Activated CD8-positive, alpha-beta memory T cell treated with anti-CD3 and anti-CD28 coated beads for 36 hours (primary cell): Measurements from ENCODE around the gene PUM1. TPM values are rescaled to one million over a fixed set of nuclear protein-coding genes. Genes with fewer than 3 reads are reported as not detected.
"Not testable (repeated sequence)": the region's sequence is repeated elsewhere in the genome, so short reads cannot be mapped to it uniquely, and the experiment has no call there.

ENCODE experiments used
- CTCF ChIA-PET: fragments of 350-600 bp; sonication (Branson Sonifier 250); formaldehyde crosslinking; loops from one replicate; lab custom pipeline; 2021; ENCODE audit warnings: antibody characterized with exemption; lab: Charles Lee
- POLR2A ChIA-PET: fragments of 350-600 bp; sonication (Branson Sonifier 250); formaldehyde crosslinking; loops from one replicate; lab custom pipeline; 2021; ENCODE audit warnings: antibody characterized with exemption; lab: Charles Lee
- total RNA-seq, 2 experiments: library from RNA; stranded (reverse); gene quantifications; one replicate each; pipeline ENCODE4 v1.2.3, GENCODE V29; 2021

The PUM1 gene
- total RNA-seq, 2 experiments from 2014 or later = 94.9 to 104 TPM

GRCh38 chr1:31069392-31069791, 3.9 kb upstream of the PUM1 start:
- ChIA-PET CTCF (no interaction called here), POLR2A (no interaction called here)

GRCh38 chr1:31064718-31065309, 703 bp downstream of the PUM1 start:
- ChIA-PET CTCF (interaction anchor here (0.7 to 1.2 kb wide), 2 partner anchors 55 to 117 kb away, joined by 3 read pairs; no protein-coding TSS in a partner anchor), POLR2A (interaction anchor here (0.7 to 1.3 kb wide), 3 partner anchors 10 to 55 kb away, joined by 3 to 4 read pairs (median 4); no protein-coding TSS in a partner anchor)

- ChIA-PET CTCF (interaction anchor here (1.2 kb wide), 1 partner anchor 117 kb away, joined by 3 read pairs; no protein-coding TSS in a partner anchor), POLR2A (interaction anchor here (0.6 to 0.7 kb wide), 3 partner anchors 9 to 137 kb away, joined by 3 to 4 read pairs (median 4); no protein-coding TSS in a partner anchor)
These were observed 1.3 kb downstream of the PUM1 start for GRCh38 chr1:31064111-31064717.

GRCh38 chr1:31063631-31064030, 1.9 kb downstream of the PUM1 start:
- POLR2A ChIA-PET = interaction anchor here (0.6 kb wide), 1 partner anchor 78 kb away, joined by 5 read pairs; no protein-coding TSS in a partner anchor
- CTCF ChIA-PET = no interaction called here

- ChIA-PET POLR2A (interaction anchor here (0.6 to 1.1 kb wide), 3 partner anchors 53 to 108 kb away, joined by 3 to 6 read pairs (median 5); no protein-coding TSS in a partner anchor), CTCF (no interaction called here)
These were observed 2.6 kb downstream of the PUM1 start for GRCh38 chr1:31062867-31063380.

GRCh38 chr1:31062162-31062866, 3.2 kb downstream of the PUM1 start:
- POLR2A ChIA-PET = interaction anchor here (0.7 to 1.1 kb wide), 2 partner anchors 52 to 109 kb away, joined by 3 to 6 read pairs; no protein-coding TSS in a partner anchor
- CTCF ChIA-PET = not testable (repeated sequence)

DNA sequence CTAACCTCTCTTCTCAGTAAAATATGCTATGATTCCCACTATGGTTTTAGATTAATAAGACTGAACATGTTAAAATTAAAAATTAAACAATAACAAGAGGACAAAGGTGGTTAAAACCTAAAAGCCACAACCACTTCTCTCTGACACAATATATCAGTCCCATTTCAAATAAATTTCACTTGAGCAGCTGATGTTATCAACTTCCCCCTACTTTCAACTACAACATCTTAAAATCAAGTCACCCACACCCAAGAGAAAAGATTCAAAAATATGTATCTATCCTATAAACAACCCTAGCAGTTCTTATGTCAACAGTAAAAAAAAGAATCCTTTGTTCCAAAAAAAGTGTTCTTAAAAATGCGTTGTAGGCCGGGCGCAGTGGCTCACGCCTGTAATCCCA, 7.5 kb downstream of the PUM1 start:
- ChIA-PET CTCF (no interaction called here), POLR2A (no interaction called here)

DNA sequence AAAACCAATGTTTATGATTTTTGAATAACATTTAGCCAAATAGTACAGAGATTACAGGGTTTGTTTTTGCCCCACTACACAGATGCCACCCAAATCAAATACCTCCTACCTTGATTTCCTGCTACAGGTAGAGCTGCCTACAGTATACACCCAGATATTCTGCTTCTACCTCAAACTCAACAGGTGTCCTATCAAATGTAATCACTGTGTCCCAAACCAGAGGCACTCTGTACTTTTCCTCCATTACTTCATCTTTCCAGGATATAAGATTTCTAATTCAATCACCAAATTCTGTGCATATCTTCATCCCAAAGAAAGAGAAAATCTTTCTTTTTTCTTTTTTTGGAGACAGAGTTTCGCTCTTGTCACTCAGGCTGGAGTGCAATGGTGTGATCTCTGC, 9.6 kb downstream of the PUM1 start:
- ChIA-PET POLR2A (no interaction called here), CTCF (no interaction called here)

GRCh38 chr1:31055501-31055900, 10.0 kb downstream of the PUM1 start:
- CTCF ChIA-PET = no interaction called here
- POLR2A ChIA-PET = interaction anchor here (0.5 kb wide), 1 partner anchor 58 kb away, joined by 5 read pairs; no protein-coding TSS in a partner anchor

- ChIA-PET CTCF (interaction anchor here (0.6 to 0.7 kb wide), 2 partner anchors 56 to 155 kb away, joined by 3 to 4 read pairs; no protein-coding TSS in a partner anchor), POLR2A (interaction anchor here (0.5 to 0.8 kb wide), 2 partner anchors 10 to 58 kb away, joined by 4 to 5 read pairs; no protein-coding TSS in a partner anchor)
These were observed 10.5 kb downstream of the PUM1 start for GRCh38 chr1:31054958-31055481.

GRCh38 chr1:31054349-31054748, 11.2 kb downstream of the PUM1 start:
- POLR2A ChIA-PET = interaction anchor here (0.8 kb wide), 1 partner anchor 10 kb away, joined by 4 read pairs; no protein-coding TSS in a partner anchor
- CTCF ChIA-PET = interaction anchor here (0.6 to 0.7 kb wide), 2 partner anchors 56 to 155 kb away, joined by 3 to 4 read pairs; no protein-coding TSS in a partner anchor

DNA sequence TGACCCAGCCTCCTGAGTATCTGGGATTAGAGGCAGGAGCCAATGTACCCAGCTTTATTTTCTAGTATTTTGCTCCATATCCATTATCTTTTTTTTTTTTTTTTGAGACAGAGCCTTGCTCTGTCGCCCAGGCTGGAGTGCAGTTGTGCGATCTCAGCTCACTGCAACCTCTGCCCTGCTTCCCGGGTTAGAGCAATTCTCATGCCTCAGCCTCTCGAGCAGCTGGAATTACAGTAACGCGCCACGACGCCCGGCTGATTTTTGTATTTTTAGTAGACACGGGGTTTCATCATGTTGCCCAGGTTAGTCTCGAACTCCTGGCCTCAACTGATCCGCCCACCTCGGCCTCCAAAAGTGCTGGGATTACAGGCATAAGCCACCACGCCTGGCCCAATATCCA, 12.9 kb downstream of the PUM1 start:
- POLR2A ChIA-PET = not testable (repeated sequence)
- CTCF ChIA-PET = interaction anchor here (0.6 kb wide), 1 partner anchor 127 kb away, joined by 3 read pairs; no protein-coding TSS in a partner anchor

DNA sequence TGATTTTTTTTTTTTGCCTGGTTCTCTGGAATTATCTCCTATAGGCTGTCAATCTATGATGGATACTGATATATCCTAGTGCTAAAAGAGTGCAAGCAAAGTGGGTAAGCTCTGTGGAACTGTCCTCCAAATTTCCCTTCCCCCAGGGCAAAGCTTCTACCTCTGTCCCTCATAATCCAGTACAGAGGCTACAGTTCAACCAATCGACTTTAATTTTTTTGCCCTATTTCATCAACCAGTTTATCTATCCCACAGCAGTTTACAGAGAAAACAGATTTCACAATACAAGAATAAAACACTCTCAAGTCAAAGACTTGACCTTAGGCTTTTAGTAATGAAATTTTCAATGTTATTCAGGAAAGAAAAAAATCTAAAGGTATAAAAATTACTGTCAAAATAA, 13.9 kb downstream of the PUM1 start:
- POLR2A ChIA-PET = no interaction called here
- CTCF ChIA-PET = interaction anchor here (0.7 to 1.3 kb wide), 2 partner anchors 9 to 11 kb away, joined by 3 to 4 read pairs; no protein-coding TSS in a partner anchor

DNA sequence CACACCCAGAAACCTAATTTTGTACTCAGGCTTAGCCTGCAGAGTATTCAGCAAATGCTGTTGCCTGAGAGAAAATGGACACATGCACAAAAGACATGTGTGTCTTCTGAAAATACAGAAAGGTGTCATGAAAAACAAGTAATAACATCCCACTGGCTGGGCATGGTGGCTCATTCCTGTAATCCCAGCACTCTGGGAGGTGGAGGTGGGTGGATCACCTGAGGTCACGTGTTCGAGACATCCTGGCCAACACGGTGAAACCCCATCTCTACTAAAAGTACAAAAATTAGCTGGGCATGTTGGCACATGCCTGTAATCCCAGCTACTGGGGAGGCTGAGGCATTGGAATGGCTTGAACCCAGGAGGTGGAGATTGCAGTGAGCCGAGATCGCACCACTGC, 18.0 kb downstream of the PUM1 start:
- POLR2A ChIA-PET = interaction anchor here (0.6 kb wide), 1 partner anchor 50 kb away, joined by 3 read pairs; no protein-coding TSS in a partner anchor
- CTCF ChIA-PET = not testable (repeated sequence)

DNA sequence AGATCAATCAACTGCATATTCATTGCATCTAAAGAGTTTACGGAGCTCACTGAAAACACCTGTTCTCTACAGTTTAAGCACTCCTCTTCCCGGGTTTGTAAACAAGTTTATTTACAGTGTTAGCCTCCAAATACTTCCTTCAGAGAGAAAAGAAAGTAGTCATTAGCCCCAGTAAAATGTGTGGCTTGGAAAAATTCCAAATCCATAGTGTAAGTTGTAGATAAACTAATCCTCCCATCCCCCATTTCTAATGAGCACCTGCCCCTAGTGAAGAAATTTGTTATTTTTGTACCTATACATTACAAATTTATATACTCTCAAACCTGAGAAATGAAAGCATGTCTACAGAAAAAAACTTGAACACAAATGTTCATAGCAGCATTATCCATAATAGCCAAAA, 21.9 kb downstream of the PUM1 start:
- CTCF ChIA-PET = no interaction called here

GRCh38 chr1:31042656-31043055, 22.9 kb downstream of the PUM1 start:
- POLR2A ChIA-PET = no interaction called here
- CTCF ChIA-PET = interaction anchor here (0.6 kb wide), 1 partner anchor 9 kb away, joined by 4 read pairs; no protein-coding TSS in a partner anchor

More for the DNA sequence above, 21.9 kb downstream of the PUM1 start:
- POLR2A ChIA-PET = no interaction called here

- CTCF ChIA-PET = interaction anchor here (0.9 kb wide), 1 partner anchor 9 kb away, joined by 3 read pairs; no protein-coding TSS in a partner anchor
- POLR2A ChIA-PET = no interaction called here
These were observed 24.0 kb downstream of the PUM1 start for GRCh38 chr1:31041529-31041928.

DNA sequence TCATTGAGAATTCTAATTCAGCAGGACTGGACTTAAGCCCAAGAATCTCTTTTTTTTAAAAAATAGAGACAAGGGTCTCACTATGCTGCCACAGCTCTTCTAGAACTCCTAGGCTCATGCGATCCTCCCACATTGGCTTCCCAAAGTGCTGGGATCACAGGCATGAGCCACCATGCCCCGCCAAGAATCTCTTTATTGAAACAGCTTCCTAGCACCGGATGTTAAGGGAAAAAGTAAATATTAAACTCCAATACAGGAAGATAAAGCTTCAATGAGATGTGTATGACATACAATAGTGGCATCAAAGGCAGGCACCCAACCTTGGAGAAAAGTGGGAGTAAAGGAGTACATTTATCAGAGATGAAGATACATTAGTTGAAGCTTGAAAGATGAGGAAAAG, 25.5 kb downstream of the PUM1 start:
- ChIA-PET POLR2A (no interaction called here), CTCF (no interaction called here)

GRCh38 chr1:31038935-31039334, 26.6 kb downstream of the PUM1 start:
- CTCF ChIA-PET = not testable (repeated sequence)

More at GRCh38 chr1:31038935-31039334, 26.6 kb downstream of the PUM1 start:
- POLR2A ChIA-PET = not testable (repeated sequence)
